A549 (cell line): ENCODE data around the gene COMMD6.

Experiments
- JUN ChIP-seq, 2 experiments: fragments of >200 bp; sonication (Bioruptor Twin); formaldehyde crosslinking; IDR thresholded peaks; 2 replicates in 1 of 2; 3 replicates in 1 of 2; pipeline ENCODE4 v1.6.1; 2016 to 2017
- TF ChIP-seq, protein P1 (sequence below): fragments of >200 bp; sonication (Bioruptor Twin); formaldehyde crosslinking; IDR thresholded peaks from 3 replicates; pipeline ENCODE4 v1.5.1; 2016

DNA sequence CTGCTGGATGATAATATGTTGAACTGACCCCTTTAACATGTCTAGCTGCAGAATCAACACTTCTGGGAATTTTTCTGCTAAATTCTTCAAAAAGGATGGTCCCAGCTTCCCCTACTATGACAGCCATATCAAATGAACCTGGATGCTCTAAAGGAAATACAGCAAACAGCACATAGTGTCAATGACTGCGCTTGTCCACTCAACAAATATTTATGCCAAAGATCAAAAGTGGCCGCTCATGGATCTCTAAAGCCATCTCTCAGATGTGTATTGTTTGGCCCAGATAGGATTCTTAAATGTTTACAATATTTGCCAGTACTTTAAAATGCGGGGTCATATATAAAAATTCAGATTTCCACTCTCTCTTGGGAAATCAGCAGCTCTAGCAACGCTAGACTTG, 59.0 kb downstream of the COMMD6 start:
- TF ChIP-seq JUN (IDR thresholded peaks at IDR 0.05), result no peak
- TF ChIP-seq, protein P1, sequence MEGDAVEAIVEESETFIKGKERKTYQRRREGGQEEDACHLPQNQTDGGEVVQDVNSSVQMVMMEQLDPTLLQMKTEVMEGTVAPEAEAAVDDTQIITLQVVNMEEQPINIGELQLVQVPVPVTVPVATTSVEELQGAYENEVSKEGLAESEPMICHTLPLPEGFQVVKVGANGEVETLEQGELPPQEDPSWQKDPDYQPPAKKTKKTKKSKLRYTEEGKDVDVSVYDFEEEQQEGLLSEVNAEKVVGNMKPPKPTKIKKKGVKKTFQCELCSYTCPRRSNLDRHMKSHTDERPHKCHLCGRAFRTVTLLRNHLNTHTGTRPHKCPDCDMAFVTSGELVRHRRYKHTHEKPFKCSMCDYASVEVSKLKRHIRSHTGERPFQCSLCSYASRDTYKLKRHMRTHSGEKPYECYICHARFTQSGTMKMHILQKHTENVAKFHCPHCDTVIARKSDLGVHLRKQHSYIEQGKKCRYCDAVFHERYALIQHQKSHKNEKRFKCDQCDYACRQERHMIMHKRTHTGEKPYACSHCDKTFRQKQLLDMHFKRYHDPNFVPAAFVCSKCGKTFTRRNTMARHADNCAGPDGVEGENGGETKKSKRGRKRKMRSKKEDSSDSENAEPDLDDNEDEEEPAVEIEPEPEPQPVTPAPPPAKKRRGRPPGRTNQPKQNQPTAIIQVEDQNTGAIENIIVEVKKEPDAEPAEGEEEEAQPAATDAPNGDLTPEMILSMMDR, result no peak
